ENCODE data around the gene IDH1.
"Not testable (repeated sequence)": the region's sequence is repeated elsewhere in the genome, so short reads cannot be mapped to it uniquely, and the experiment has no call there.

Gene IDH1

DNA sequence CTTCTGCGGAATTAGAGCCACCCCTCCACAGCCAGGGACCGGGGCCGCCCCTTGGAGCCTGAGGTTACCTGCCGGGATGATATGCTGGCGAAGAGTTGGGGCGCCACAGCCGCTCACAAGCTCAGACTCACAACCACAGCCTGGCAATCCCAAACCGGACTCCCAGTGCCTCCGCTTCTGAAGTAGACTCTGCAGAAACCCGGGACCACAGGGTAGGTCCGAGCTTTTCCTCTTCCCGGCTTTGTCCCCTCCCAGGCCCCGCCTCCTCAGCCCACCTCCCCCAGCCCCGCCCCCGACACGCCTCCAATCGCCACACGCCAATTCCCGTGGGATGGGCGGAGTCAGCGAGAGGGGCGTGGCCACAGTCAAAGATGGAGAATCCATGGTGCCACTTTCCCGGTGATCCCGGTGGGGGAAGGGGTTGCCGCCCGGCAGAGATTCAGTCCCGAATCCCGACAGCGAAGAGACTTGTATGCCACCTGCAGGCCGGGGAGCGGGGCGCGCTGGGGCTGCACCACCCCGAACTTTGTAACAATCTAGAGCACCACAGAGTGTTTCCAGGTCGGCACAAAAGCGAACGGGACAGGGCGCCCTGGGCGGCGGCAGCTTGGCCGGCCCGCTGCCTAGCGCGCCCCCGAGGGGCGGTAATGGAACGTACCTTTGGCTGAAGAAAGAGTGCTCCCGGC, at the start of gene IDH1:
Gene IDH1 (minus strand): TSS at position 201 of the 686 bp plus-strand sequence. CDS start 3,520 bp downstream, outside the sequence.
- DNase-seq (ENCODE audit: low read depth), result peak; percentile 90

GRCh38 chr2:208304157-208304556, 49.3 kb upstream of the IDH1 start:
- DNase-seq (ENCODE audit: low read depth), result no peak

GRCh38 chr2:208300847-208301618, 46.2 kb upstream of the IDH1 start:
- DNase-seq (ENCODE audit: low read depth), result no peak

DNA sequence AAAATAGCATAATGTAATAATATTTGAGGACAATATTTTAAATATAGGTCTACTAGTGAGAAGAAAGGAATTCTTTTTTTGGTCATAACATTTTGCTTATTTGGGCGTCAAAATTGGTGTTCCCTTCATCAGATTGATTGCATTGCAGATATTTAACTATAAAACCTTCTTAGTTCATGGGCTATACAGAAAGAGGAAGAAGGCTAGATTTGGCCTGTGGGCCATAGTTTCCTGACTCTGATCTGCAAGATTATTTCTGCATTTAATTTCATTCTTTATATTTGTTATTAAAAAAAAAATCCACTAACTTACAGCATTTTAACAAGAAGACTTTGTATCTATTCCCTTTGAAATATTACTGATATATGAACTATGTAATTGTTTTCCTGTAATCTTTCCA, 43.1 kb upstream of the IDH1 start:
- no peak for DNase-seq (ENCODE audit: low read depth)

GRCh38 chr2:208296610-208297009, 41.7 kb upstream of the IDH1 start:
- no peak for DNase-seq (ENCODE audit: low read depth)

DNA sequence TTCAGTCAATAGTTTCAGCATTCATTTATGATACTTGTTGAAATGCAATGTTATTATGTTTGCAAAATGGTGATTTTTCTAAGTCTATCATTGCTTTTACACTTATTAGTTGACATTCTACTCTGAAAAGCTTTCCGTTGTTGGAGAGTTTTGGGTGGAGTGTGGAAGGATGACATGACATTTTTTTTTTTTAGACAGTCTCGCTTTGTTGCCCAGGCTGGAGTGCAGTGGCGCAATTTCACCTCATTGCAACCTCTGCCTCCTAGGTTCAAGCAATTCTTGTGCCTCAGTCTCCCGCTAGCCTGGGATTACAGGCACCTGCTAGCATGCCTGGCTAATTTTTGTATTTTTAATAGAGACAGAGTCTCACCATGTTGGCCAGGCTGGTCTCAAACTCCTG, 41.0 kb upstream of the IDH1 start:
- DNase-seq (ENCODE audit: low read depth), result no peak

- DNase-seq (ENCODE audit: low read depth), result no peak
Observed at GRCh38 chr2:208294482-208295024, 39.7 kb upstream of the IDH1 start.

DNA sequence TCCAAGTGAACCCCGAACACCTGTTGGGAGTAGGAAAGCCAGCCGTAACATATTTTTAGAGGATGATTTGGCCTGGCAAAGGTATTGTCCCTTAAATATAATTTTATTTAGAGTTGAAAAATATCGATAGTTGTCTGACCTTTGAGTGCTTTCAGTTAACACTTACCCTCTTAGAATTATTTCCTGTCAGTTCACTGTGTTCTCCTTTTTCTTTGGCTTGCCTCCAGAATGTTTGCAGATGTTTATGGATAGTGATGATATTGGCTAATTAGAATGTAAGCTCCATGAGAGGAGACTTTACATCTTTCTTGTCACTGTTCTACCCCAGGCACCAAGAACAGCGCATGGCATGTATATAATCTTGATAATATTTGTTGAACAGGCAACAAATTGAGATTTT, 31.0 kb upstream of the IDH1 start:
- no peak for DNase-seq (ENCODE audit: low read depth)

DNA sequence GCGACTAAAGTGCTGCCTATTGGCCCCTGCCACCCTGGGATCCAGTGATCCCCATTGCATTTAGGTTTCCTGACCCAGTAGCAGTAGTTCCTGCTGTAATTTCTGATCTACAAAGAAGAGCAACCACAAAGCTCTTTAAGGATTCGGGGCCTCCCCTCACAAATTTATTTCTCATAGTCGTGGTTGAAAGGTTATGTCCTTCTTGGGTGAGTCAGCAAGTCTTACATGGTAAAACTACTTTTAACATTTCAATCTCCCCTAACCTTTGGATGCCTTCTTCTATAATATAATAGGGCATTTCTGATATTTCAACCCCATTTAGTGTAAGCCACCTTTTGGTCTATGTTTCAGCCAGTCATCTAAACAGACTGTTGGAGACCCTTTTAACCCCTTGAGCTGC, 26.1 kb upstream of the IDH1 start:
- DNase-seq (ENCODE audit: low read depth), result no peak

GRCh38 chr2:208280234-208280633, 25.4 kb upstream of the IDH1 start:
- DNase-seq (ENCODE audit: low read depth), result no peak

GRCh38 chr2:208279236-208279635, 24.4 kb upstream of the IDH1 start:
- DNase-seq (ENCODE audit: low read depth), result no peak

DNA sequence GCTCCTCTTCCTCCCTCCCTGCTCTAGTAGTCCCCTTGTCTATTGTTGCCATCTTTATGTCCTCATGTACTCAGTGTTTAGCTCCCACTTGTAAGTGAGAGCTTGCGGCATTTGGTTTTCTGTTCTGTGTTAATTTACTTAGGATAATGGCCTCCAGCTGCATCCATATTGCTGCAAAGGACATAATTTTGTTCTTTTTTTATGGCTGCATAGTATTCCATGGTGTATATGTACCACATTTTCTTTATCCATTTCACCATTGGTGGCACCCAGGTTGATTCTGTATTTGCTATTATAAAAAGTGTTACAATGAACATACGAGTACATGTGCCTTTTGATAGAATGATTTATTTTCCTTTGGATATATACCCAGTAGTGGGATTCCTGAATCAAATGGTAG, 23.7 kb upstream of the IDH1 start:
- no peak for DNase-seq (ENCODE audit: low read depth)

DNA sequence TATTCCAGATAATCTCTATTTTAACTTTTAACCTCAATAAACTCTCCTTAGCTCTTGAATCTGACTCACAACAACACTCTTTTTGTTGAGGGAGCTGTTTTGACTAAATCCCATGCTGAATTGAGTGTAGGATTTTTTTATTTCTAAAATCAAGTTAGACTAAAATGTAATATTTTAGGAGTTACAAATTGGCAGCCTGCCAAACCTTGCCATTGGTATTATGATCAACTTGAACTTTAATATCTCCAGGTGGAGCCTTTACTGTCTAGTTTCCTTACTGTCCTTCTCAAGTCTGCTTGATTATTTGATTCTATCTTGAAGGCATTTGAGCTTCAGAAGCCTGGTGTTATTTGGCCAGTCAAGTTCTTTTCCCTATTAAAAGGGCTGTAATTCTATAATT, 19.9 kb upstream of the IDH1 start:
- DNase-seq (ENCODE audit: low read depth), result no peak

DNA sequence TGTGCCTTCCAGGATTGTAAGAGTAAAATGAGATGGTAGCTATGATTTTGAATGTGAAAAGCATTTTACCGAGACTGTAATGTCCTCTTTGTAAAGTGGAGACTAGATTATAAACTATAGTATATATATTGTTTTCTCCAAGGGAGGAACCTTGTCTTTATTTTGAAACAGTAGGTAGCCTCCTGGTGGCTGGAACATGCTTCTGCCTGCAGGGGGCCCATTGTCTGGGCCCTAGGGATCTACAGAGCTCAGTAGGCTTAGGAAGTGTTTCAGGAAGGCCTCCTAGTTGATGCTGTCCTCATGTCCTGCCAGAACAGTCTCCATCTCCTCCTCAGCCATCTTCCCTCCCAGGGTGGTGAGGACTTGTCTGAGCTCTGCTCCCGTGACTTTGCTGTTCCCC, 14.2 kb upstream of the IDH1 start:
- no peak for DNase-seq (ENCODE audit: low read depth)

- DNase-seq (ENCODE audit: low read depth), result no peak
Observed at GRCh38 chr2:208268156-208268952, 13.5 kb upstream of the IDH1 start.

- not testable (repeated sequence) for DNase-seq (ENCODE audit: low read depth)
Observed at GRCh38 chr2:208267526-208267925, 12.7 kb upstream of the IDH1 start.

DNA sequence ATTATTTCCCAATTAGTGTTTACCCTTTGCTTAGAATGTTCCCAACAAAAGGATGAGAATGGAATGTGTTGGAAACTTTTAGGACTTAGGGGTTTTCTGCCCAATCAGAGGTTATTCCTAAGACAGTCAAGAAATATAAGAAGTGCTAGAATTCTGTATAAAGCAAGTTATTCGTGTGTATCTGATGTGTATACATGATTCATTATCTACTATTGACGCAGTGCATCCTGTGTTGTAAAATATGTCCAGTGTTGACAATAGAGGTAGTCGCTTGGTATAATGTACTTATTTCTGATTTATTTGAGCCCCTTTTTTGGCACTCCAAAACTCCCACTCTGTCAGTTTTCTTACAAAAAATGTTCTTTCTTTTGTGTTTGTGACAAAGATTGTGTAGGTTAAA, 12.1 kb upstream of the IDH1 start:
- no peak for DNase-seq (ENCODE audit: low read depth)

DNA sequence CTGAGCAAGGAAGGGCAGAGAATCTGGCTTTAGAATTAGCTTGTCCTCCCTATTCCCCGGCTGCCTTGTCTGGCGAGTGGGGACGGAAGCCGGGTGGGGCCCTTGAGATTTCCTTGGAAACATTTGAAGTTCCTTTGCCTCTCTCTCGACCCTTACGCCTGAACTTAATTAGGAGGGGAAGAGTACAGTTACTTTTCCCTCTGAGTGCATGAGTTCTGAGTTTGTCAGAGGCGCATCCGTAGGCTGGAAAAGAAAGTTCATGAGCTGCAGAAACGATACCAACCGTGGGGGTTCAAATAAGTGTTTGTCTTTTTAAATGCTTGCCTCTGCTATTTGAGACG, 11.7 kb upstream of the IDH1 start:
- no peak for DNase-seq (ENCODE audit: low read depth)

- DNase-seq (ENCODE audit: low read depth), result peak; percentile 75
Observed at GRCh38 chr2:208265801-208266552, 11.1 kb upstream of the IDH1 start, which contains the start of gene PIKFYVE. Gene PIKFYVE (plus strand): TSS chr2:208266255. CDS start chr2:208271520, 5,265 bp downstream.

GRCh38 chr2:208265371-208265800, 10.5 kb upstream of the IDH1 start:
- no peak for DNase-seq (ENCODE audit: low read depth)
